Endothelial cell of umbilical vein (primary cell): ENCODE results near the gene ZNF282. TPM values are rescaled to one million over a fixed set of nuclear protein-coding genes. Genes with fewer than 3 reads are reported as not detected.

Experiments used
- BruUV-seq: library from RNA; stranded (reverse); fragments of 400-500 nt; replicated peaks from 2 replicates; lab custom pipeline; 2021; lab: Mats Ljungman, UMichigan
- CTCF ChIA-PET: fragments of 300-600, 350-600 bp; sonication (Branson Sonifier 250); formaldehyde crosslinking; loops from one replicate; lab custom pipeline; 2021; ENCODE audit warnings: antibody characterized with exemption, inconsistent platforms; lab: Charles Lee
- POLR2A ChIA-PET: fragments of 300-600, 350-600 bp; sonication (Branson Sonifier 250); formaldehyde crosslinking; loops from one replicate; lab custom pipeline; 2021; ENCODE audit warnings: antibody characterized with exemption, inconsistent platforms; lab: Charles Lee
- DNase-seq: peaks from one replicate; pipeline ENCODE4 v3.0.0-alpha.2; 2011; ENCODE audit warnings: low read depth, low spot score
- FAIRE-seq: peaks from 2 replicates; lab custom pipeline; 2011; peaks lifted over from hg19 to GRCh38; lab: Jason Lieb, UNC
- H2AFZ ChIP-seq: 2 replicates; pipeline ENCODE4 v1.6.0; 2012; ENCODE audit warnings: low read depth, low read length, control low read depth, inconsistent platforms
- H3K27ac ChIP-seq: 2 replicates; pipeline ENCODE4 v1.5.1; 2011; ENCODE audit warnings: low read depth, mild to moderate bottlenecking, control low read depth, low read length, moderate library complexity; ENCODE audit not compliant: insufficient read depth
- H3K27me3 ChIP-seq, 2 experiments: 2 replicates each; pipeline versions ENCODE4 v1.6.0 to v1.6.1; 2011; ENCODE audit warnings: low read length in 2 of 2, mixed read lengths in 1 of 2; ENCODE audit not compliant: control insufficient read depth in 2 of 2, insufficient read depth in 2 of 2
- H3K36me3 ChIP-seq, 2 experiments: 2 replicates in 1 of 2; 3 replicates in 1 of 2; pipeline ENCODE4 v1.5.1; 2011; ENCODE audit warnings: low read length in 2 of 2, mild to moderate bottlenecking in 1 of 2, moderate library complexity in 1 of 2; ENCODE audit not compliant: control insufficient read depth in 2 of 2, insufficient read depth in 2 of 2; ENCODE audit errors: extremely low read depth in 1 of 2
- H3K4me1 ChIP-seq: 3 replicates; pipeline ENCODE4 v1.5.1; 2011; ENCODE audit warnings: mild to moderate bottlenecking, low read length; ENCODE audit not compliant: control insufficient read depth, insufficient read depth; ENCODE audit errors: extremely low read depth
- H3K4me2 ChIP-seq: 2 replicates; pipeline ENCODE4 v1.6.1; 2011; ENCODE audit warnings: low read length, control low read depth, mixed read lengths; ENCODE audit not compliant: insufficient read depth
- H3K4me3 ChIP-seq, 3 experiments: fragments of 200-600 bp in 1 of 3; sonication (generic), shearing (Covaris generic) in 1 of 3; replicated peaks in 1 of 3; 2 replicates each; pipeline ENCODE4 v1.5.1; 2011 to 2016; ENCODE audit warnings: control low read depth in 3 of 3, low read length in 3 of 3, mild to moderate bottlenecking in 2 of 3, inconsistent platforms in 1 of 3, low read depth in 1 of 3, moderate library complexity in 1 of 3; ENCODE audit not compliant: insufficient read depth in 1 of 3
- H3K79me2 ChIP-seq: 2 replicates; pipeline ENCODE4 v1.6.0; 2012; ENCODE audit warnings: low read length, inconsistent platforms; ENCODE audit not compliant: control insufficient read depth, insufficient read depth
- H3K9ac ChIP-seq: replicated peaks from 2 replicates; pipeline ENCODE3; 2011; ENCODE audit warnings: low read length, control low read depth; ENCODE audit not compliant: insufficient read depth; ENCODE audit errors: extremely low read depth
- H3K9me1 ChIP-seq: replicated peaks from 3 replicates; pipeline ENCODE4 v1.6.0; 2011; ENCODE audit warnings: mild to moderate bottlenecking, low read length; ENCODE audit not compliant: control insufficient read depth, insufficient read depth; ENCODE audit errors: extremely low read depth
- H3K9me3 ChIP-seq: replicated peaks from 2 replicates; pipeline ENCODE4 v1.5.1; 2012; ENCODE audit warnings: low read length, inconsistent platforms; ENCODE audit not compliant: control insufficient read depth, insufficient read depth
- H4K20me1 ChIP-seq: replicated peaks from 2 replicates; pipeline ENCODE3; 2011; ENCODE audit warnings: mild to moderate bottlenecking, low read length; ENCODE audit not compliant: control insufficient read depth, insufficient read depth; ENCODE audit errors: extremely low read depth
- EZH2 ChIP-seq: IDR thresholded peaks from 2 replicates; pipeline ENCODE4 v1.6.1; 2012; ENCODE audit warnings: borderline replicate concordance, low read depth, mild to moderate bottlenecking, moderate library complexity, low read length, inconsistent platforms; ENCODE audit not compliant: severe bottlenecking
- FOS ChIP-seq: IDR thresholded peaks from 2 replicates; pipeline ENCODE4 v1.6.1; 2011; ENCODE audit warnings: mild to moderate bottlenecking, low read length, moderate library complexity, borderline replicate concordance; ENCODE audit not compliant: insufficient read depth
- GATA2 ChIP-seq: IDR thresholded peaks from 2 replicates; pipeline ENCODE4 v1.7.0; 2011; ENCODE audit warnings: low read depth, mild to moderate bottlenecking, moderate library complexity, mixed read lengths, low read length; ENCODE audit not compliant: insufficient read length, insufficient read depth
- JUN ChIP-seq: IDR thresholded peaks from 2 replicates; pipeline ENCODE4 v1.6.1; 2011; ENCODE audit warnings: borderline replicate concordance, low read depth; ENCODE audit not compliant: insufficient read length, insufficient read depth
- MYC ChIP-seq: IDR thresholded peaks from one replicate; pipeline ENCODE4 v1.6.1; 2011; ENCODE audit warnings: mild to moderate bottlenecking, low read depth, low read length
- POLR2A ChIP-seq: IDR thresholded peaks from 2 replicates; pipeline ENCODE4 v1.6.1; 2012; ENCODE audit warnings: low read depth, mild to moderate bottlenecking, control low read depth, low read length
- POLR2AphosphoS5 ChIP-seq: IDR thresholded peaks from 2 replicates; pipeline ENCODE4 v1.6.1; 2012; ENCODE audit warnings: low read depth, mild to moderate bottlenecking, control low read depth, low read length, moderate library complexity; ENCODE audit not compliant: insufficient read depth
- dilution Hi-C: fragments of 300-500 bp; cut with MboI; formaldehyde crosslinking; loops from one replicate; pipeline ENCODE4 v1.15.0; 2019; ENCODE audit warnings: low sequenced_read_pairs; ENCODE audit not compliant: extremely low pct_ligation_motif_present
- intact Hi-C: fragments of 100-400 bp; cut with micrococcal nuclease; formaldehyde crosslinking; loops from one replicate; pipeline ENCODE4 v1.10.0; 2022
- polyA plus RNA-seq, 4 experiments: library from polyadenylated mRNA; depleted of rRNA in 3 of 4; stranded (reverse) in 3 of 4; unstranded in 1 of 4; fragments of >200 nt; gene quantifications; 2 replicates each; pipeline versions ENCODE4 v1.2.1 to v1.2.3, GENCODE V29; 2011 to 2012; ENCODE audit warnings: missing spikeins in 1 of 4
- total RNA-seq: library from RNA; stranded (reverse); gene quantifications from 2 replicates; pipeline ENCODE4 v1.2.3, GENCODE V29; 2021
- TF ChIP-seq, protein P1 (sequence below), 2 donors: IDR thresholded peaks; 1 replicate in 1 of 2; 2 replicates in 1 of 2; pipeline ENCODE4 v1.5.1; 2011; ENCODE audit warnings: low read length in 2 of 2, mild to moderate bottlenecking in 2 of 2, moderate library complexity in 2 of 2, control low read depth in 1 of 2, inconsistent platforms in 1 of 2, low read depth in 1 of 2; ENCODE audit not compliant: insufficient read depth in 1 of 2; ENCODE audit errors: extremely low read depth in 1 of 2
- TF ChIP-seq, protein P2 (sequence below): IDR thresholded peaks from 2 replicates; pipeline ENCODE4 v1.6.1; 2011; ENCODE audit not compliant: insufficient read depth, insufficient read length

Gene ZNF282
- total and polyA plus RNA-seq, 2 donors (not counting 3 experiments of a cell fraction or from before 2014, with no cell fraction given) = 20.0 to 34.4 TPM

DNA sequence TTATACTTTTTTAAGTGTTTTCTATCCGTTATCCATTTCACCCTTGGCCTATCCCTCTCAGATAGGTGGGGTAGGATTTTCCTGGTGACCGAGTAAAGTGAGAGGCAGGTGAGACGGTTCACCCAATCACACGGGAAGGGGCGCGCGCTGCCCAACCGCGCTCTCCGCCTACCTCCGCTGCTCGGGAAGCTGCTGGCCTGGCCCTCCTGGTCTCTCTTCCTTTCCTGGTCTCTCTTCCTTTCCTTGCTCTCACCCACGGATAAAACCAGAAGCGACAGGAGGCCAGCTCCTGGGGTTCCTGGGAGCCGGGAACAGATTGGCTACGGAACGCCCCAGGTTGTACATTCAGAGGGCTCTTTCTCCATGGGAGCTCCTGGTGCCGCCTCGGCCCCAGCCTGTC is 29.8 kb downstream of the ZNF282 start:
- DNase-seq = no peak
- ChIA-PET CTCF (interaction anchor here (1.6 kb wide), 1 partner anchor 30 kb away, joined by 3 read pairs; the partner anchor contains the start of gene ZNF282), POLR2A (no interaction called here)
- Histone ChIP-seq H3K27me3 (no peaks in the 10 kb centered on the region), H3K9me3 (no peaks in the 10 kb centered on the region), H2AFZ (no peak overlapping the region), H3K4me2 (no peak overlapping the region), H4K20me1 (no peaks in the 10 kb centered on the region), H3K9me1 (no peaks in the 10 kb centered on the region), H3K4me3 (no peak overlapping the region), H3K27ac (no peak overlapping the region), H3K36me3 (peaks cover 2 to 20% of the 10 kb centered on the region in 2 experiments), H3K79me2 (no peaks in the 10 kb centered on the region), H3K9ac (no peak overlapping the region), H3K4me1 (no peaks in the 10 kb centered on the region)
- dilution Hi-C loops = no loop called here
- TF ChIP-seq, protein P1, sequence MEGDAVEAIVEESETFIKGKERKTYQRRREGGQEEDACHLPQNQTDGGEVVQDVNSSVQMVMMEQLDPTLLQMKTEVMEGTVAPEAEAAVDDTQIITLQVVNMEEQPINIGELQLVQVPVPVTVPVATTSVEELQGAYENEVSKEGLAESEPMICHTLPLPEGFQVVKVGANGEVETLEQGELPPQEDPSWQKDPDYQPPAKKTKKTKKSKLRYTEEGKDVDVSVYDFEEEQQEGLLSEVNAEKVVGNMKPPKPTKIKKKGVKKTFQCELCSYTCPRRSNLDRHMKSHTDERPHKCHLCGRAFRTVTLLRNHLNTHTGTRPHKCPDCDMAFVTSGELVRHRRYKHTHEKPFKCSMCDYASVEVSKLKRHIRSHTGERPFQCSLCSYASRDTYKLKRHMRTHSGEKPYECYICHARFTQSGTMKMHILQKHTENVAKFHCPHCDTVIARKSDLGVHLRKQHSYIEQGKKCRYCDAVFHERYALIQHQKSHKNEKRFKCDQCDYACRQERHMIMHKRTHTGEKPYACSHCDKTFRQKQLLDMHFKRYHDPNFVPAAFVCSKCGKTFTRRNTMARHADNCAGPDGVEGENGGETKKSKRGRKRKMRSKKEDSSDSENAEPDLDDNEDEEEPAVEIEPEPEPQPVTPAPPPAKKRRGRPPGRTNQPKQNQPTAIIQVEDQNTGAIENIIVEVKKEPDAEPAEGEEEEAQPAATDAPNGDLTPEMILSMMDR (IDR thresholded peaks at IDR 0.05; ENCODE audit: extremely low read depth in 1 of 2, insufficient read depth in 1 of 2, low read depth in 1 of 2, low read length in 2 of 2) = no peak
- TF ChIP-seq, protein P2, sequence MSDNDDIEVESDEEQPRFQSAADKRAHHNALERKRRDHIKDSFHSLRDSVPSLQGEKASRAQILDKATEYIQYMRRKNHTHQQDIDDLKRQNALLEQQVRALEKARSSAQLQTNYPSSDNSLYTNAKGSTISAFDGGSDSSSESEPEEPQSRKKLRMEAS = no peak
- intact Hi-C loops = no loop called here
- FAIRE-seq = no peak
- BruUV-seq = no TSS peak

DNA sequence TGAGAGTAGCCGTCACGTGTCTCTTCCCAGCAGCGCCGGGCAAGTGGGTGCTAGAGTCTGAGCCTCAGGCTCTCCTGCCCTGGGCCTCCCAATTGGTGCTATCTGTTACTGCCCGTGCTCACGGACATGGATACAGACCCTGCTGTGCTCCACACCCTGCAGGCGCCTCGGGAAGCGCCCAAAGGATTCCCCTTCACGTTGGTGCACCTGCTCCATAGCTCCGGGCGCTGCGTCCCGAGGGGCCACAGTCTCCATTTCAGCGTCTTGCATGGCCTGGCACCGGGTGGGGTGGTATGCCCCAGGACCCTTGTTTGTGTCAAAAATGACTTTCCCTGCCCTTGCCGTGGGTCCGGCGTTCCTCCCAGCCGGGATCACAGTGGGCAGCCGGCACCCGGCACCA is 30.3 kb downstream of the ZNF282 start:
- intact Hi-C loops = no loop called here
- no peak overlapping the region for H3K4me2 ChIP-seq
- H3K9ac ChIP-seq = no peak overlapping the region
- no peaks in the 10 kb centered on the region for H3K27me3 ChIP-seq
- H3K9me3 ChIP-seq = no peaks in the 10 kb centered on the region
- no peaks in the 10 kb centered on the region for H4K20me1 ChIP-seq
- no peak overlapping the region for H2AFZ ChIP-seq
- ChIA-PET POLR2A (no interaction called here), CTCF (interaction anchor here (1.6 kb wide), 1 partner anchor 30 kb away, joined by 3 read pairs; the partner anchor contains the start of gene ZNF282)
- TF ChIP-seq MYC (no peak), EZH2 (no peak), POLR2A (no peak), FOS (no peak), GATA2 (no peak), JUN (no peak), POLR2AphosphoS5 (no peak)
- TF ChIP-seq, protein P2 = no peak
- TF ChIP-seq, protein P1 (IDR thresholded peaks at IDR 0.05; ENCODE audit: extremely low read depth in 1 of 2, insufficient read depth in 1 of 2, low read depth in 1 of 2, low read length in 2 of 2) = no peak
- DNase-seq (no peak), FAIRE-seq (no peak)
- no peak overlapping the region for H3K27ac ChIP-seq
- H3K9me1 ChIP-seq = no peaks in the 10 kb centered on the region
- no peak overlapping the region for H3K4me3 ChIP-seq
- H3K36me3 ChIP-seq = peaks cover 2 to 20% of the 10 kb centered on the region in 2 experiments
- H3K79me2 ChIP-seq = no peaks in the 10 kb centered on the region
- no peaks in the 10 kb centered on the region for H3K4me1 ChIP-seq
- dilution Hi-C loops = no loop called here
- BruUV-seq = TSS peak; percentile 8
